Measurements from ENCODE around the gene DEDD. TPM values are rescaled to one million over a fixed set of nuclear protein-coding genes. Genes with fewer than 3 reads are reported as not detected.

The DEDD gene
- total and polyA plus RNA-seq, 2 of the 13 experiments (the other 11 are each of a cell fraction or from before 2014, with no cell fraction given), result 12.6 to 27.8 TPM

DNA sequence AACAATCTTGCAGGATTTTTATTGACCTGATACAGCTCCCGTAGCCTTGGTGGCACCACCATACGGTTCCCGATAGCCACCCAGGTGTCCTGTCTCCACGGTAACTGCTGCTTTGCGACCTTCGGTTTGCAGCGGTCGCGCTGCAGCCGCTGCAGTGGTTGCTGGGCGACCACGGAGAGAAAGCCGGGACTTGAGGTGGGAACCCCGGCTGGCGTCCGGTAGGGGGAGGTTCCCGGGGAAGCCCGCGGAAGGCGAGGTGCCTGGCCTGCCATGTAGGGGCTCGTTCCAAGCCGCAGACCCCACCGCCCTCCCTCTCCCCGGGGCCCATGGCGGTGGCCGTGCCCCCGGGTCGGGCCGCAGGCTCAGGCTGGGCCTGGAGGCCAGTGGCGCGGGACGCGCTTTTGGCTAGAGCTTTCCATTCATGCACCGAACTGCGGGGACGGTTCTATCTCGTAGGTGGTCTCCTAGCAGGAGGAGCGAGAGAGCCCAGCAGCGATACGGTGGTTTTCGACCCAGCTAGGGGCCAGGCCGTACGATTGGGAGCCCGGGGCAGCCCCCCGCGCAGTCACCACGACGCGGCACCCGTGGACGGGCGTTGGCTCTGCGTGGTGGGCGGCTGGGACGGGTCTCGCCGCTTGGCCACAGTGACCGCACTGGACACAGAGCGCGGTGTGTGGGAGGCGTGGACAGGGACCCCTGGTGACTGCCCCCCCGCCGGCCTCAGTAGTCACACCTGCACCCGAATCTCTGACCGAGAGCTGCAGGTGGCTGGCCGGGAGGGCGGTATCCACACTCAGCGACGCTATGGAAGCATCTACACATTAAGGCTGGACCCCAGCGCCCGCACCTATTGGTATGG is 34.0 kb downstream of the DEDD start, which contains the start of gene KLHDC9 (continued):
- TF ChIP-seq, protein P1, sequence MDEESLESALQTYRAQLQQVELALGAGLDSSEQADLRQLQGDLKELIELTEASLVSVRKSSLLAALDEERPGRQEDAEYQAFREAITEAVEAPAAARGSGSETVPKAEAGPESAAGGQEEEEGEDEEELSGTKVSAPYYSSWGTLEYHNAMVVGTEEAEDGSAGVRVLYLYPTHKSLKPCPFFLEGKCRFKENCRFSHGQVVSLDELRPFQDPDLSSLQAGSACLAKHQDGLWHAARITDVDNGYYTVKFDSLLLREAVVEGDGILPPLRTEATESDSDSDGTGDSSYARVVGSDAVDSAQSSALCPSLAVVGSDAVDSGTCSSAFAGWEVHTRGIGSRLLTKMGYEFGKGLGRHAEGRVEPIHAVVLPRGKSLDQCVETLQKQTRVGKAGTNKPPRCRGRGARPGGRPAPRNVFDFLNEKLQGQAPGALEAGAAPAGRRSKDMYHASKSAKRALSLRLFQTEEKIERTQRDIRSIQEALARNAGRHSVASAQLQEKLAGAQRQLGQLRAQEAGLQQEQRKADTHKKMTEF (CRISPR knock-in tag; IDR thresholded peaks at IDR 0.05), result no peak
- TF ChIP-seq, protein P2, sequence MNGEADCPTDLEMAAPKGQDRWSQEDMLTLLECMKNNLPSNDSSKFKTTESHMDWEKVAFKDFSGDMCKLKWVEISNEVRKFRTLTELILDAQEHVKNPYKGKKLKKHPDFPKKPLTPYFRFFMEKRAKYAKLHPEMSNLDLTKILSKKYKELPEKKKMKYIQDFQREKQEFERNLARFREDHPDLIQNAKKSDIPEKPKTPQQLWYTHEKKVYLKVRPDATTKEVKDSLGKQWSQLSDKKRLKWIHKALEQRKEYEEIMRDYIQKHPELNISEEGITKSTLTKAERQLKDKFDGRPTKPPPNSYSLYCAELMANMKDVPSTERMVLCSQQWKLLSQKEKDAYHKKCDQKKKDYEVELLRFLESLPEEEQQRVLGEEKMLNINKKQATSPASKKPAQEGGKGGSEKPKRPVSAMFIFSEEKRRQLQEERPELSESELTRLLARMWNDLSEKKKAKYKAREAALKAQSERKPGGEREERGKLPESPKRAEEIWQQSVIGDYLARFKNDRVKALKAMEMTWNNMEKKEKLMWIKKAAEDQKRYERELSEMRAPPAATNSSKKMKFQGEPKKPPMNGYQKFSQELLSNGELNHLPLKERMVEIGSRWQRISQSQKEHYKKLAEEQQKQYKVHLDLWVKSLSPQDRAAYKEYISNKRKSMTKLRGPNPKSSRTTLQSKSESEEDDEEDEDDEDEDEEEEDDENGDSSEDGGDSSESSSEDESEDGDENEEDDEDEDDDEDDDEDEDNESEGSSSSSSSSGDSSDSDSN (CRISPR knock-in tag; IDR thresholded peaks at IDR 0.05), result peak; percentile 62; the same call in 1 of the 2 replicates
- TF ChIP-seq CENPT (CRISPR knock-in tag; IDR thresholded peaks at IDR 0.05; ENCODE audit: low read depth) (no peak), ZNF776 (CRISPR knock-in tag; IDR thresholded peaks at IDR 0.05) (no peak), HES4 (CRISPR knock-in tag; IDR thresholded peaks at IDR 0.05; ENCODE audit: borderline replicate concordance) (no peak), ZNF576 (CRISPR knock-in tag; IDR thresholded peaks at IDR 0.05) (no peak), JUN (CRISPR knock-in tag; IDR thresholded peaks at IDR 0.05) (no peak), SIX4 (CRISPR knock-in tag; IDR thresholded peaks at IDR 0.05) (no peak), CBX1 (IDR thresholded peaks at IDR 0.05; ENCODE audit: low read depth) (no peak), CBX2 (IDR thresholded peaks at IDR 0.05; ENCODE audit: low read depth, low read length) (no peak), CBX2 (CRISPR knock-in tag; IDR thresholded peaks at IDR 0.05; ENCODE audit: low read depth) (no peak), ZNF792 (CRISPR knock-in tag; IDR thresholded peaks at IDR 0.05) (no peak), ZBTB37 (CRISPR knock-in tag; IDR thresholded peaks at IDR 0.05) (no peak), ZNF333 (CRISPR knock-in tag; IDR thresholded peaks at IDR 0.05; ENCODE audit: borderline replicate concordance) (no peak), TBX3 (IDR thresholded peaks at IDR 0.05; ENCODE audit: borderline replicate concordance) (no peak)
- TF ChIP-seq, protein P3, sequence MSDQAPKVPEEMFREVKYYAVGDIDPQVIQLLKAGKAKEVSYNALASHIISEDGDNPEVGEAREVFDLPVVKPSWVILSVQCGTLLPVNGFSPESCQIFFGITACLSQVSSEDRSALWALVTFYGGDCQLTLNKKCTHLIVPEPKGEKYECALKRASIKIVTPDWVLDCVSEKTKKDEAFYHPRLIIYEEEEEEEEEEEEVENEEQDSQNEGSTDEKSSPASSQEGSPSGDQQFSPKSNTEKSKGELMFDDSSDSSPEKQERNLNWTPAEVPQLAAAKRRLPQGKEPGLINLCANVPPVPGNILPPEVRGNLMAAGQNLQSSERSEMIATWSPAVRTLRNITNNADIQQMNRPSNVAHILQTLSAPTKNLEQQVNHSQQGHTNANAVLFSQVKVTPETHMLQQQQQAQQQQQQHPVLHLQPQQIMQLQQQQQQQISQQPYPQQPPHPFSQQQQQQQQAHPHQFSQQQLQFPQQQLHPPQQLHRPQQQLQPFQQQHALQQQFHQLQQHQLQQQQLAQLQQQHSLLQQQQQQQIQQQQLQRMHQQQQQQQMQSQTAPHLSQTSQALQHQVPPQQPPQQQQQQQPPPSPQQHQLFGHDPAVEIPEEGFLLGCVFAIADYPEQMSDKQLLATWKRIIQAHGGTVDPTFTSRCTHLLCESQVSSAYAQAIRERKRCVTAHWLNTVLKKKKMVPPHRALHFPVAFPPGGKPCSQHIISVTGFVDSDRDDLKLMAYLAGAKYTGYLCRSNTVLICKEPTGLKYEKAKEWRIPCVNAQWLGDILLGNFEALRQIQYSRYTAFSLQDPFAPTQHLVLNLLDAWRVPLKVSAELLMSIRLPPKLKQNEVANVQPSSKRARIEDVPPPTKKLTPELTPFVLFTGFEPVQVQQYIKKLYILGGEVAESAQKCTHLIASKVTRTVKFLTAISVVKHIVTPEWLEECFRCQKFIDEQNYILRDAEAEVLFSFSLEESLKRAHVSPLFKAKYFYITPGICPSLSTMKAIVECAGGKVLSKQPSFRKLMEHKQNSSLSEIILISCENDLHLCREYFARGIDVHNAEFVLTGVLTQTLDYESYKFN (CRISPR knock-in tag; conservative IDR thresholded peaks at IDR 0.05), result 0 out of 2 replicates have a peak, but pooled peaks have one; percentile 6
- TF ChIP-seq, protein P4, sequence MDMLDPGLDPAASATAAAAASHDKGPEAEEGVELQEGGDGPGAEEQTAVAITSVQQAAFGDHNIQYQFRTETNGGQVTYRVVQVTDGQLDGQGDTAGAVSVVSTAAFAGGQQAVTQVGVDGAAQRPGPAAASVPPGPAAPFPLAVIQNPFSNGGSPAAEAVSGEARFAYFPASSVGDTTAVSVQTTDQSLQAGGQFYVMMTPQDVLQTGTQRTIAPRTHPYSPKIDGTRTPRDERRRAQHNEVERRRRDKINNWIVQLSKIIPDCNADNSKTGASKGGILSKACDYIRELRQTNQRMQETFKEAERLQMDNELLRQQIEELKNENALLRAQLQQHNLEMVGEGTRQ (IDR thresholded peaks at IDR 0.05; ENCODE audit: low read depth, low read length), result no peak
- TF ChIP-seq, protein P4 (CRISPR knock-in tag; IDR thresholded peaks at IDR 0.05; ENCODE audit: borderline replicate concordance), result no peak

All from HepG2 (cell line).